Measurements from ENCODE around the gene CRYZL1. TPM values are rescaled to one million over a fixed set of nuclear protein-coding genes. Genes with fewer than 3 reads are reported as not detected.

CRYZL1 gene
- total and polyA plus RNA-seq, 2 of the 8 experiments (the other 6 are each of a cell fraction or from before 2014, with no cell fraction given): 15.6 to 15.8 TPM

- Histone ChIP-seq H3K56ac (replicated peaks; ENCODE audit: insufficient read length, low read depth, low read length) (no peak overlapping the region), H3K27me3 (replicated peaks in 1 of 4; ENCODE audit: control insufficient read depth in 3 of 4, extremely low read depth in 1 of 4, insufficient read depth in 3 of 4, low read length in 3 of 4) (no peaks in the 10 kb centered on the region), H4K20me1 (replicated peaks in 1 of 2; ENCODE audit: control insufficient read depth in 1 of 2, insufficient read depth in 2 of 2, low read length in 2 of 2) (no peaks in the 10 kb centered on the region), H3K27ac (ENCODE audit: low read depth, low read length) (no peak overlapping the region), H2BK5ac (ENCODE audit: low read depth, low read length) (no peak overlapping the region), H4K8ac (ENCODE audit: extremely low read depth, insufficient read depth, low read length) (no peak overlapping the region), H3K23ac (ENCODE audit: insufficient read length) (no peak overlapping the region), H3K9ac (replicated peaks in 1 of 4; ENCODE audit: extremely low read depth in 1 of 4, low read depth in 3 of 4, low read length in 3 of 4) (no peak overlapping the region), H2BK12ac (ENCODE audit: low read depth, low read length) (no peak overlapping the region), H3K36me3 (ENCODE audit: control insufficient read depth in 2 of 4, insufficient read depth in 4 of 4, low read length in 3 of 4) (peaks cover 0 to 5% (median 2%) of the 10 kb centered on the region in 4 experiments; a peak in 1 of 8 replicates), H3K14ac (ENCODE audit: insufficient read length) (no peak overlapping the region), H3K79me2 (ENCODE audit: control insufficient read depth in 1 of 2, insufficient read depth in 2 of 2, low read length in 2 of 2) (no peaks in the 10 kb centered on the region), H3K4me3 (ENCODE audit: extremely low read depth in 1 of 4, insufficient read depth in 2 of 4, low read depth in 3 of 4, low read length in 4 of 4) (no peak overlapping the region), H2BK20ac (ENCODE audit: low read length) (no peak overlapping the region), H2AFZ (ENCODE audit: low read length) (no peak overlapping the region), H3K4ac (replicated peaks; ENCODE audit: insufficient read length, low read depth, low read length) (no peak overlapping the region), H2BK120ac (replicated peaks; ENCODE audit: low read depth, low read length) (no peak overlapping the region), H4K91ac (replicated peaks; ENCODE audit: insufficient read length, low read length) (no peak overlapping the region), H3K23me2 (ENCODE audit: low read depth, low read length) (no peaks in the 10 kb centered on the region), H3K18ac (ENCODE audit: extremely low read depth, low read length) (no peak overlapping the region), H3K9me3 (ENCODE audit: insufficient read depth in 2 of 2, low read depth in 1 of 2, low read length in 1 of 2) (no peaks in the 10 kb centered on the region), H3K79me1 (ENCODE audit: low read depth, low read length) (no peaks in the 10 kb centered on the region), H2BK15ac (ENCODE audit: low read length) (no peak overlapping the region), H4K5ac (ENCODE audit: insufficient read length, low read depth, low read length) (no peak overlapping the region), H3K4me2 (ENCODE audit: insufficient read depth in 1 of 2, low read depth in 2 of 2, low read length in 2 of 2) (no peak overlapping the region), H3K4me1 (replicated peaks in 1 of 4; ENCODE audit: control insufficient read depth in 3 of 4, insufficient read depth in 4 of 4, low read length in 3 of 4) (no peaks in the 10 kb centered on the region), H2AK5ac (ENCODE audit: low read depth, low read length) (no peak overlapping the region)
- 95% methylated on average over 1 of the region's 1 CpG; no CpG with 5 or more reads in 1 of the 2 experiments for WGBS, 2 experiments (ENCODE audit: extremely low coverage in 1 of 2, insufficient coverage in 1 of 2, insufficient read length in 1 of 2, insufficient replicate concordance in 2 of 2, low coverage in 1 of 2, low lambda C conversion rate in 2 of 2, missing lambda C conversion rate in 1 of 2)
- DNase-seq (ENCODE audit: low read depth in 1 of 2, low spot score in 2 of 2) (no peak), FAIRE-seq (no peak)
- ChIA-PET CTCF (ENCODE audit: partially characterized antibody) (interaction anchor here (1.1 to 1.2 kb wide), 4 partner anchors 15 to 26 kb away, joined by 3 to 4 read pairs (median 3); no protein-coding TSS in a partner anchor), POLR2A (ENCODE audit: partially characterized antibody) (interaction anchor here (0.7 to 1.8 kb wide), 5 partner anchors 12 to 204 kb away, joined by 3 to 5 read pairs (median 4); partner anchors contain the start of gene SON)
- TF ChIP-seq CTBP2 (IDR thresholded peaks at IDR 0.05; ENCODE audit: borderline replicate concordance, insufficient read depth, insufficient read length, low read length) (no peak), NRF1 (IDR thresholded peaks at IDR 0.05; ENCODE audit: low read depth, low read length) (no peak), SAP30 (IDR thresholded peaks at IDR 0.05; ENCODE audit: insufficient read depth, insufficient replicate concordance, low read length) (no peak), HDAC2 (IDR thresholded peaks at IDR 0.05; ENCODE audit: borderline replicate concordance in 1 of 2, low read depth in 2 of 2, low read length in 2 of 2) (no peak), KDM5A (IDR thresholded peaks at IDR 0.05; ENCODE audit: low read length) (no peak), GTF2F1 (IDR thresholded peaks at IDR 0.05; ENCODE audit: borderline replicate concordance, low read depth, low read length) (no peak), NANOG (IDR thresholded peaks at IDR 0.05; ENCODE audit: insufficient read depth, low read depth, low read length, poor library complexity, severe bottlenecking) (no peak), USF2 (IDR thresholded peaks at IDR 0.05; ENCODE audit: low read length) (no peak)
- TF ChIP-seq, protein P1, sequence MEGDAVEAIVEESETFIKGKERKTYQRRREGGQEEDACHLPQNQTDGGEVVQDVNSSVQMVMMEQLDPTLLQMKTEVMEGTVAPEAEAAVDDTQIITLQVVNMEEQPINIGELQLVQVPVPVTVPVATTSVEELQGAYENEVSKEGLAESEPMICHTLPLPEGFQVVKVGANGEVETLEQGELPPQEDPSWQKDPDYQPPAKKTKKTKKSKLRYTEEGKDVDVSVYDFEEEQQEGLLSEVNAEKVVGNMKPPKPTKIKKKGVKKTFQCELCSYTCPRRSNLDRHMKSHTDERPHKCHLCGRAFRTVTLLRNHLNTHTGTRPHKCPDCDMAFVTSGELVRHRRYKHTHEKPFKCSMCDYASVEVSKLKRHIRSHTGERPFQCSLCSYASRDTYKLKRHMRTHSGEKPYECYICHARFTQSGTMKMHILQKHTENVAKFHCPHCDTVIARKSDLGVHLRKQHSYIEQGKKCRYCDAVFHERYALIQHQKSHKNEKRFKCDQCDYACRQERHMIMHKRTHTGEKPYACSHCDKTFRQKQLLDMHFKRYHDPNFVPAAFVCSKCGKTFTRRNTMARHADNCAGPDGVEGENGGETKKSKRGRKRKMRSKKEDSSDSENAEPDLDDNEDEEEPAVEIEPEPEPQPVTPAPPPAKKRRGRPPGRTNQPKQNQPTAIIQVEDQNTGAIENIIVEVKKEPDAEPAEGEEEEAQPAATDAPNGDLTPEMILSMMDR (IDR thresholded peaks at IDR 0.05; ENCODE audit: control extremely low read depth in 1 of 3, insufficient read depth in 1 of 3, low read depth in 1 of 3, low read length in 3 of 3): no peak
These were observed 33.0 kb downstream of the CRYZL1 start for GRCh38 chr21:33608559-33608958.

Data from H1 (cell line).